Stimulated activated CD4-positive, alpha-beta T cell treated with anti-CD3 and anti-CD28 coated beads, Interleukin-2, amount 100 ng/mL, for 24 hours (primary cell): Measurements from ENCODE around the gene HAUS3.
"Not testable (repeated sequence)": the region's sequence is repeated elsewhere in the genome, so short reads cannot be mapped to it uniquely, and the experiment has no call there.

Experiments
- DNase-seq, 2 donors: peaks; one replicate each; pipeline ENCODE4 v3.0.0-alpha.2; 2020

HAUS3 gene

GRCh38 chr4:2251073-2251794 lies 9.3 kb upstream of the HAUS3 start:
- peak in 1 of 2 donors; percentile 14 for DNase-seq

- peak in 1 of 2 donors; percentile 15 for DNase-seq
These were observed 8.6 kb upstream of the HAUS3 start for GRCh38 chr4:2250357-2251072.

DNA sequence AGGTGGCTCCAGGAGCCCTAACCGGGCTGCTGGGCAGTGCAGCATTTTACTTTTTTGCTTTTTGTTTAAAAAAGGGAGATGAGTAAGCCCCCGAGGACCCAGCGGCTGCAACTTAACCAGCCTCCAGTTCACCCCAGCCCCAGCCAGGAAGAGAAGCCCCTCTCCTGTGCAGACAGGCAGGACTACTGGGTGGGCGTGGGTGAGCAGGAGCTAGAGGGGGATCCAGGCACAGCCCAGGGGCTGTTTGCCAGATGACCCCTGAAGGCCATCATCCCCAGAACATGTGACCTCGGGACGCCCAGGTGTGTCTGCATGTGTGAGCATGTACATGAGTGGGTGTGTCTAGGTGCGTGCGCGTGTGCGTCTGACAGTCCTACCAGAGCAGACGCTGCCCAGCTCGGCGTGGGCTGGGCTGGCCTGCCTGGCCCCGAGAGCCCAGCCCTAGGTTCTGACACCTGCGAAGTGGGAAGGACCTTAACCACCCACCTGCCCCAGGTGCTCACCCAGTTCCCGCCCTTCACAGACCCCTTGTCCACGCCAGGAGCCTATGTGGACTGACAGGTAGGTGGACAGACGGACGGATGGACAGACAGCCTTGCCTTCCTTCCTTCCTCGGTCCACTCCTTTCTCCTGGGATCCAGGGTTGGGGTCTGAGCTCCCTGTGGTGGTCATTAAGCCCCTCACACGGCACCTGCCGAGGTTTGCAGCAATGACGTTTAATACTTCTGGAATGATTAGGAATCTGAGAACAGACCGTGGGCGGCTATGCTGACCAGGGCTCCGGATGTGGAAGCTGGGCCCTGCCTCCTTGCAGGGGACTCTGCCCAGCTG lies 7.8 kb upstream of the HAUS3 start:
- DNase-seq: peak in 1 of 2 donors; percentile 16

DNA sequence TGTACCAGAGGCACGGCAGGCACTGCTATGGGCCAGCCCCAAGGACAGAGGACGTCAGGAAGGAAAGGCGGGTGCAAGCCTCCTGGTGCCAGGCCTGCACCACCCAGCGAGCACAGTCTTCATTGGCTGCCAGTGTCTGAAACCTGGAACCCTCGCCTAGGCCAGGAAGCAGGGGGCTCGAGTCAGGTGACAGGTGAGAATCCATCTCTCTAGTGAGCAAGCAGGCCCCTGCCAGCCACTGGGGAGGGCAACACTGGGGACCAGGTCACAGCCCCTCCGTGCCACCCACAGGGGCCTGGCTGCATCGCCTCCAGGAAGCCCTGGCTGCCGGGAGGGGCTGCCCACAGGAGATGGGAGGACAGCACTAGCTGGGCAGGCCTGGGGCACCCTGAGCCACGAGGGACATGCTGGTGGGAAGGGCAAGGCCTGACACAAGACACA lies 6.9 kb upstream of the HAUS3 start:
- DNase-seq: peak in 1 of 2 donors; percentile 16

DNA sequence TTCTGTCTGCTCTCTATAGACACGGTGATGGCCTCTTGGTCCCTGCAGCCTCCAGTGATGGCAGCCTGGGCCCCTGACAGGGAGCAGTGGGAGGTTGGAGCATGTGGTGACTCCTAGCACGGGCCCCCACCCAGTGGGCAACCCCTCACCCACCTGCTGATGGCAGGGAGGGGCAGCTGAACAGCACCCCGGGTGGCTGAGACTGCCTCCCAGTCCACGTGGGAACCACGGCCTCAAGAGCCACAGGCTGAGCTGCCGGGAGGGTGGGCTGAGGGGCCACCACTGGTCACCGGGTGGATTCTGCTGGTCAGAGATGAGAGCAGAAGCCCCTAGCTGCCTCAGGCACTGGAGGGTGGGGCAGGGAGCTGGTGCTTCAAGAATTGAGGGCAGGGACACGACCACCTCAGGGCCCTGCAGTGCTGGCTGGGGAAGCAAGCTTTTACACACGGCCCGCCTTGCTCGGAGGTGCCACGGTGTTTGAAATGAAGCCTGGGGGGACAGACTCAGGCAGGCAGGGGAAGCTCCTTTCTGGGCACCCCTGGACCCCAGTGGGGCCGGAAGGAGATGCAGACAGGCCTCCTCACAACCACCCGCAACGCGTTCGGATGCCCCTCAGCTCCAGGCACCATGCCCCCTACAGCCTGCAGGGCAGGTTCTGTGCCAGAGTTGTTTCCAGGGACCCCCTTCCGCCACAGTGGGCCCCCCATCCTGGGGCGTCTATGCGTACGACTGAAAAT lies 6.3 kb upstream of the HAUS3 start:
- peak in 1 of 2 donors; percentile 15 for DNase-seq

DNA sequence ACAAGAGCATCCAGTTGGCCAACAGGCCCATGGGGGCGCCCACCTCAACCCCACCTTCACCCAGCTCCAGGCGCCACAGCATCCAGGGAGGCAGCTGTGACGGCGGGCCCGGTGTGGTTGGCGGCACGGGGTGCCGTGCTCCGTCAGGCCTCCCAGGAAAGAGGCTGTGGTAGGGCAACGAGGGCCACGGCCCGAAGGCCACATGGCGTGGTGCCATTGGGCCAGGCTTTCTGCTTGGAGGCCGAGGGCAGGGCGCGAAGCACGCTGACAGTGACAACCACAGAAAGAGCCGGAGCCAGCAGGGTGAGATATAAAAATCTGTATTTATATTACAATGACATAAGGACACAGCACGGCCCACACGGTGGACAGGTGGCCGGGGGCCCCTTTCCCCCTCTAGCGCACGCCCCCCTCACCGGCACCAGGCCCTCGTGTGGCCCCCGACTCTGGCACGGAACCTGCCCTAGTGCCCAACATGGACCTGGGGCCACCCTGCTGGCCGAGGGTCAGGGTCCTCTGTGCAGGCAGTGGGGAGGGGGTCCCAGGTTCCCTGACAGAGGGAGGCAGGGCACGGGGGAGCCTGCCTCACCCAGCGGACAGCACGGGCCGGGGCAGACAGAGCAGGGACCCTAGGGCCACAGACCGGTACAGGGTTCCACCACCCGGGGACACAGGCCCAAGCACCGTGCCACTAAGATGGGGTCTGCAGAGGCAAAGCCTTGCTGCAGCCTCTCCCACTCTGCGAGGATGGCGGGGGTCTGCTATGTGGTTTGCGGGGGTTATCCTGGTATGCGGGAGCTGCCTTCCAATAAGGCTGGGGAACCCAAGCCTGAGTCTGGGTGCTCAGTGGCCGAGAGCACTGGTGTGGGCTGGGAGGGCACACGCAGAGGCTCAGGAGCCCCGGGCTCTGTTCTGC lies 5.5 kb upstream of the HAUS3 start:
- DNase-seq: peak in 1 of 2 donors; percentile 16

DNA sequence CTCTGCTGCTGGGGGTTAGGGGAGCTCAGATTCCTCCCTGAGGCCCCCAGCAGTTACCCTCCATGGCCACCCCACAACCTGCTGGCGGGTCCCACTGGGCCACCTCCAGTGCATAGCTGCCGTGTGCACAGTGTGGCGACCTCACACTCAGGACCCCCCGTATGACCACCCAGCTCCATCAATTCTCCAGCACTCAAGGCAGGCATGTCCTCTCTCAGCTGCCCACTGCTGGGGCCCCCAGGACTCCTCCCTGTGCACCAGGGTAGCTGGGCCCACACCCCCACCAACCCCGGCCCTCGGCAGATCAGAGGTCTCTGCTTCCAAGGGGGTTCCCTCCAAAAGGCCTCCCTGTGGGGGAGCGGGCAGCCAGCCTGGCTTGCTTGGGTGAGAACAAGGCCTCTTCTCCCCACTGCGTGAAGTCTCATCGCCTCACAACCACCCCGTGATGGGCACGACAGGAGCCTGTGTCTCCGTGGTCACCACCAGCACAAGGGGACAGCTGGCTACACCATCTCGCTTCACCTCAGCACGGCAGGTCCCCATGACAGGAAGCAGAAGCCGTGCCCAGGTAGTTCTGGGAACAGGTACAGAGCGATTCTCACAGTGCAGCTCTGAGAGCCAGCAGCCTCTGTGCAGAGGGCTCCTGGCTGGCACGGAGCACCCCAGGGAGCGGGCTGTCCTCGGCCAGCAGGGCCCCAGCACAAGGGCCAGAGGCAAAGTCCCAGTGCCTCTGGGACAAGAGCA lies 4.6 kb upstream of the HAUS3 start:
- DNase-seq: peak in 1 of 2 donors; percentile 16

- no peak for DNase-seq
These were observed 3.9 kb upstream of the HAUS3 start for GRCh38 chr4:2245787-2246275.

GRCh38 chr4:2245057-2245786 lies 3.3 kb upstream of the HAUS3 start:
- DNase-seq: peak in 1 of 2 donors; percentile 16

DNA sequence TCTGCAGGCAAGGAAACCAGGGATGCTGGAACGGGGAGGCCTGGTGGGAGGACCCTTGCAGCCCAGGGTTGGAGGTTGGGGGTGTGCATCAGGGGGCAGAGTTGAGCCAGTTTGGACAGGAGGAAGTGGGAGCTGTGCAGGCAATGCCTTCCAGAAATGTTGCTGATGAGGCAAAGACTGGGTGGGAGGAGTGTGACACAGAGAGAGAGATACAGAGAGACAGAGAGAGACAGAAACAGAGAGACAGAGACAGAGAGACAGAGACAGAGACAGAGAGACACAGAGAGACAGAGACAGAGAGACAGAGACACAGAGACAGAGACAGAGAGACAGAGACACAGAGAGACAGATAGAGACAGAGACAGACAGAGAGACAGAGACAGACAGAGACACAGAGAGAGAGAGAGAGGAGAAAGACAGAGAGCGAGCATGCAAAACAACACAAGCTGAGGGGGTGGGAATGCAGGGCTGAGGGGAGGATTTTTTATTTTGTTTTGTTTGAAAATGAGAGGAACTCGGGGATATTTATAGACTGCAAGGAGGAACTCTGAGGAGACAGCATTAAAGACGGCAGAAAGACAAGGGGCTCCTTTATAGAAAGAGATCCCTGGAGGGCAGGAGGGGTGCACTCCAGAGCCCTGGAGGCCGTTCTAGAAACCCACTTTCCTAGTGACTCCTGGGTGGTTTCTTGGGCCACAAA lies 1.9 kb upstream of the HAUS3 start:
- peak in 1 of 2 donors; percentile 20 for DNase-seq

- DNase-seq: no peak
These were observed 918 bp downstream of the HAUS3 start for GRCh38 chr4:2241003-2241402.

DNA sequence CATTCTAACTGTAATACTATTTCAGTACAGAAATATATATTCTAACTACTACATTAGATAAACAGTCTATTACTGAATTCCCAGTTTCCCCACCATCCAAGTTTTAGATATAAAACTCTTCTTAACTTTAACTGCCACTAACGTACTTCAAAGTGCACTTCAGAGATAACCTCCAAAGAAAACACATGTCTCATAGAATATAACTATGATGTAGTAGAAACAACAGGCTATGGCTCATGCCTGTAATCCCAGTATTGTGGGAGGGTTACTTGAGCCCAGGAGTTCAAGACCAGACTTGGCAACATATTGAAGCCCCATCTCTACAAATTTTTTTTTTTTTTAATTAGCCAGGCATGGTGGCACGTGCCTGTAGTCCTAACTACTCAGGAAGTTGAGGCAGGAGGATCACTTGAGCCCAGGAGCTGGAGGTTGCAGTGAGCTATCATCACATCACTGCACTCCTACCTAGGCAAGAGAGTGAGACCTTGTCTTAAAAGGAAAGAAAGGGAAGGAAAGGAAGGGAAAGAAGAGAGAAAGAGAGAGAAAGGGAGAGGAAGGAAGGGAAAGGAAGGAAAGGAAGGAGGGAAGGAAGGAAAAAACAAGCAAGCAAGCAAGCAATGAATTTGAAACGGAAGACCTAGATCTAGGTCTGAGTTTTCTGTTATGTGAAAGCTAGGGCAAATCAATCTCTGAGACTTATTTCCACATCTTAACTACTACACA lies 4.8 kb downstream of the HAUS3 start:
- DNase-seq: no peak

- no peak for DNase-seq
These were observed 10.8 kb downstream of the HAUS3 start for GRCh38 chr4:2231082-2231481.

DNA sequence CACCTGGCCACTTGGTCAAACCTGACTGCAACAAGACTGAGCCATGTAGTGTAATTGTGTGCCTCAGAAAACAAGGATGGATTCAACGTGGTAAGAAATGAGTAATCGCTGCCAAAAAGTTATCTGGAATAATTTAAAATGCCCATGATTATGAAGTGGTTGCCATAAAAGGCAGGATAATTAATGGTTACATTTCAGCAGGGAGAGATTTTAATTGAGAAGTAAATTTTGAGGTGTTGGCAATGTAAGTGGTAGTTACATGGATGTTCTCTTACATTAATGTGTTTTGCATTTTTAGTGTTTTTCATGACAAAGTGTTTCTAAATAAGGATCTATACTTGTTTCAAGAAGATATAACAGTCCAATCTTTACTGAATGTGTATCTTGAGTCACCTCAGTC lies 15.7 kb downstream of the HAUS3 start:
- no peak for DNase-seq

- DNase-seq: no peak
These were observed 19.1 kb downstream of the HAUS3 start for GRCh38 chr4:2222838-2223237.

GRCh38 chr4:2221378-2221777 lies 20.5 kb downstream of the HAUS3 start:
- not testable (repeated sequence) for DNase-seq

DNA sequence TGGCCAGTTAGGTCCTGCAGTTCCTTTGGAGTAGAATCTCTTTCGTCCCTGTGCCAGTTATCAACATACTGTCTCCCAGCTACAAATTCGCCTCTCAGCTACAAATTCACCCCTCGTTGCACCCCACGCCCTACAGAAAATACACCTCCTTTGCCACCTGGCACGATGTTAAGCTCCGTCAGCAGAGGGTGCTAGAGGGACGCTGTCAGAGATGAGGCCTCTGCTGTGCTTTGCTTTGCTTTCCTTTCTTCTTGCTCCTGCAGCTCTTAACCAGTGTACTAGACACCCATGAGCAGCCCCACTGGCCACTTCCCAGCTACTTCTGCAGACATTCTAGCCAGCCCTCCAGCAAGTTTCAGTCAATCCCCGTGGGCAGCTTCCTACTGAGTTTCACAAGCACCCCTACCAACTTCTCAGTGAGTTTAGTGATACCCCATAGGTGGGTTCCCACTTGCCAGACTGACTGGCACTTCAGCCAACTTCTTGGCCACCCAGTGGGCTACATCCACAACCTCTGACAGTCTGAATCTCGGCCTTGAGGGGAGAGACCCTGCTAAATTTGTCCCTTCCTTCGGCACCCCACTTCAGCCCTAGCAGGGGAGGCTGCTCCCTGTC lies 21.8 kb downstream of the HAUS3 start:
- peak; percentile 85 for DNase-seq

- DNase-seq: no peak
These were observed 22.6 kb downstream of the HAUS3 start for GRCh38 chr4:2219233-2219760.
